HEK293 (cell line): ENCODE results near the gene TEC.

Experiments
- GLI4 ChIP-seq: fragments of 450-650 bp; formaldehyde crosslinking; IDR thresholded peaks from 2 replicates; pipeline ENCODE4 v1.5.1; 2016; ENCODE audit warnings: missing biosample characterization, missing genetic modification characterization
- HOXA7 ChIP-seq: sonication (generic); formaldehyde crosslinking; IDR thresholded peaks from 2 replicates; pipeline ENCODE4 v1.8.1; 2022; ENCODE audit warnings: missing genetic modification reagents, borderline replicate concordance
- PRDM1 ChIP-seq: fragments of 450-650 bp; formaldehyde crosslinking; IDR thresholded peaks from 2 replicates; pipeline ENCODE4; 2016; ENCODE audit warnings: missing biosample characterization, missing genetic modification characterization
- ZBTB1 ChIP-seq: fragments of 450-650 bp; formaldehyde crosslinking; IDR thresholded peaks from 2 replicates; pipeline ENCODE4 v1.5.1; 2016; ENCODE audit warnings: missing biosample characterization, missing genetic modification characterization
- ZFP37 ChIP-seq: fragments of 450-650 bp; formaldehyde crosslinking; IDR thresholded peaks from 2 replicates; pipeline ENCODE4 v1.5.1; 2016; ENCODE audit warnings: missing biosample characterization, missing genetic modification characterization
- ZNF114 ChIP-seq: fragments of 450-650 bp; formaldehyde crosslinking; IDR thresholded peaks from 2 replicates; pipeline ENCODE4 v1.5.0; 2017; ENCODE audit warnings: missing biosample characterization, missing genetic modification characterization
- ZNF354C ChIP-seq: fragments of 450-650 bp; formaldehyde crosslinking; IDR thresholded peaks from 2 replicates; pipeline ENCODE4 v1.5.1; 2016; ENCODE audit warnings: missing biosample characterization, missing genetic modification characterization, low read depth, borderline replicate concordance
- ZNF529 ChIP-seq: fragments of 450-650 bp; formaldehyde crosslinking; IDR thresholded peaks from 2 replicates; pipeline ENCODE4 v1.5.1; 2017; ENCODE audit warnings: missing genetic modification characterization, missing biosample characterization; ENCODE audit not compliant: insufficient replicate concordance
- ZNF639 ChIP-seq: fragments of 450-650 bp; formaldehyde crosslinking; IDR thresholded peaks from 2 replicates; pipeline ENCODE4 v1.5.1; 2016; ENCODE audit warnings: missing biosample characterization, missing genetic modification characterization
- TF ChIP-seq, protein P1 (sequence below): fragments of 450-650 bp; formaldehyde crosslinking; IDR thresholded peaks from 2 replicates; pipeline ENCODE4 v1.5.1; 2016; ENCODE audit warnings: missing biosample characterization, missing genetic modification characterization, low read depth
- TF ChIP-seq, protein P2 (sequence below): fragments of 450-650 bp; formaldehyde crosslinking; IDR thresholded peaks from 2 replicates; pipeline ENCODE4 v1.5.1; 2016; ENCODE audit warnings: missing biosample characterization, missing genetic modification characterization
- TF ChIP-seq, protein P3 (sequence below): fragments of 450-650 bp; formaldehyde crosslinking; IDR thresholded peaks from 2 replicates; pipeline ENCODE4 v1.5.1; 2016; ENCODE audit warnings: missing biosample characterization, missing genetic modification characterization

- TF ChIP-seq ZNF354C (tag by site-specific recombination) (no peak), ZFP37 (tag by site-specific recombination) (no peak), PRDM1 (no peak), ZNF639 (tag by site-specific recombination) (no peak), GLI4 (tag by site-specific recombination) (no peak), ZBTB1 (tag by site-specific recombination) (no peak), ZNF529 (tag by site-specific recombination) (no peak), ZNF114 (tag by site-specific recombination) (no peak), HOXA7 (CRISPR knock-in tag) (no peak)
- TF ChIP-seq, protein P1, sequence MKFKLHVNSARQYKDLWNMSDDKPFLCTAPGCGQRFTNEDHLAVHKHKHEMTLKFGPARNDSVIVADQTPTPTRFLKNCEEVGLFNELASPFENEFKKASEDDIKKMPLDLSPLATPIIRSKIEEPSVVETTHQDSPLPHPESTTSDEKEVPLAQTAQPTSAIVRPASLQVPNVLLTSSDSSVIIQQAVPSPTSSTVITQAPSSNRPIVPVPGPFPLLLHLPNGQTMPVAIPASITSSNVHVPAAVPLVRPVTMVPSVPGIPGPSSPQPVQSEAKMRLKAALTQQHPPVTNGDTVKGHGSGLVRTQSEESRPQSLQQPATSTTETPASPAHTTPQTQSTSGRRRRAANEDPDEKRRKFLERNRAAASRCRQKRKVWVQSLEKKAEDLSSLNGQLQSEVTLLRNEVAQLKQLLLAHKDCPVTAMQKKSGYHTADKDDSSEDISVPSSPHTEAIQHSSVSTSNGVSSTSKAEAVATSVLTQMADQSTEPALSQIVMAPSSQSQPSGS (tag by site-specific recombination), result no peak
- TF ChIP-seq, protein P2, sequence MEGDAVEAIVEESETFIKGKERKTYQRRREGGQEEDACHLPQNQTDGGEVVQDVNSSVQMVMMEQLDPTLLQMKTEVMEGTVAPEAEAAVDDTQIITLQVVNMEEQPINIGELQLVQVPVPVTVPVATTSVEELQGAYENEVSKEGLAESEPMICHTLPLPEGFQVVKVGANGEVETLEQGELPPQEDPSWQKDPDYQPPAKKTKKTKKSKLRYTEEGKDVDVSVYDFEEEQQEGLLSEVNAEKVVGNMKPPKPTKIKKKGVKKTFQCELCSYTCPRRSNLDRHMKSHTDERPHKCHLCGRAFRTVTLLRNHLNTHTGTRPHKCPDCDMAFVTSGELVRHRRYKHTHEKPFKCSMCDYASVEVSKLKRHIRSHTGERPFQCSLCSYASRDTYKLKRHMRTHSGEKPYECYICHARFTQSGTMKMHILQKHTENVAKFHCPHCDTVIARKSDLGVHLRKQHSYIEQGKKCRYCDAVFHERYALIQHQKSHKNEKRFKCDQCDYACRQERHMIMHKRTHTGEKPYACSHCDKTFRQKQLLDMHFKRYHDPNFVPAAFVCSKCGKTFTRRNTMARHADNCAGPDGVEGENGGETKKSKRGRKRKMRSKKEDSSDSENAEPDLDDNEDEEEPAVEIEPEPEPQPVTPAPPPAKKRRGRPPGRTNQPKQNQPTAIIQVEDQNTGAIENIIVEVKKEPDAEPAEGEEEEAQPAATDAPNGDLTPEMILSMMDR (tag by site-specific recombination), result no peak
- TF ChIP-seq, protein P3, sequence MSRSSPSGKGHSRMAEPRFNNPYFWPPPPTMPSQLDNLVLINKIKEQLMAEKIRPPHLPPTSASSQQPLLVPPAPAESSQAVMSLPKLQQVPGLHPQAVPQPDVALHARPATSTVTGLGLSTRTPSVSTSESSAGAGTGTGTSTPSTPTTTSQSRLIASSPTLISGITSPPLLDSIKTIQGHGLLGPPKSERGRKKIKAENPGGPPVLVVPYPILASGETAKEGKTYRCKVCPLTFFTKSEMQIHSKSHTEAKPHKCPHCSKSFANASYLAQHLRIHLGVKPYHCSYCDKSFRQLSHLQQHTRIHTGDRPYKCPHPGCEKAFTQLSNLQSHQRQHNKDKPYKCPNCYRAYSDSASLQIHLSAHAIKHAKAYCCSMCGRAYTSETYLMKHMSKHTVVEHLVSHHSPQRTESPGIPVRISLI (tag by site-specific recombination), result no peak
These were observed 130.7 kb downstream of the TEC start for GRCh38 chr4:48138936-48139335.
